Jurkat, Clone E6-1 (cell line): ENCODE measurements around the gene FAM114A1.
A peak's percentile ranks its signal among the peaks of the same experiment; 100 is the strongest.
"Not testable (repeated sequence)": the region's sequence is repeated elsewhere in the genome, so short reads cannot be mapped to it uniquely, and the experiment has no call there.

Experiments
- DNase-seq: peaks from one replicate; pipeline ENCODE4 v3.0.0-alpha.2; 2011; ENCODE audit warnings: low read depth, low spot score
- H3K4me3 ChIP-seq: 2 replicates; pipeline ENCODE4 v1.5.1; 2011; ENCODE audit warnings: mild to moderate bottlenecking, low read length, control low read depth, moderate library complexity

The FAM114A1 gene

GRCh38 chr4:38891051-38891983 lies 23.7 kb downstream of the FAM114A1 start:
- no peak overlapping the region for H3K4me3 ChIP-seq

GRCh38 chr4:38894322-38894982 lies 26.8 kb downstream of the FAM114A1 start:
- no peak overlapping the region for H3K4me3 ChIP-seq
- DNase-seq = no peak

More at GRCh38 chr4:38891051-38891983, 23.7 kb downstream of the FAM114A1 start:
- DNase-seq = no peak

GRCh38 chr4:38896940-38897339 lies 29.3 kb downstream of the FAM114A1 start:
- DNase-seq = no peak

GRCh38 chr4:38898245-38898644 lies 30.6 kb downstream of the FAM114A1 start:
- no peak for DNase-seq
- no peak overlapping the region for H3K4me3 ChIP-seq

More at GRCh38 chr4:38896940-38897339, 29.3 kb downstream of the FAM114A1 start:
- H3K4me3 ChIP-seq = no peak overlapping the region

GRCh38 chr4:38902221-38902620 lies 34.6 kb downstream of the FAM114A1 start:
- DNase-seq = no peak
- H3K4me3 ChIP-seq = no peak overlapping the region

GRCh38 chr4:38902695-38903094 lies 35.1 kb downstream of the FAM114A1 start:
- H3K4me3 ChIP-seq = no peak overlapping the region
- peak; percentile 12 for DNase-seq

GRCh38 chr4:38904090-38904666 lies 36.6 kb downstream of the FAM114A1 start:
- no peak for DNase-seq
- H3K4me3 ChIP-seq = no peak overlapping the region

GRCh38 chr4:38904682-38905081 lies 37.1 kb downstream of the FAM114A1 start:
- no peak overlapping the region for H3K4me3 ChIP-seq
- no peak for DNase-seq

- no peak overlapping the region for H3K4me3 ChIP-seq
- no peak for DNase-seq
Observed at GRCh38 chr4:38905652-38906385, 38.2 kb downstream of the FAM114A1 start.

GRCh38 chr4:38907696-38908270 lies 40.2 kb downstream of the FAM114A1 start:
- no peak overlapping the region for H3K4me3 ChIP-seq
- no peak for DNase-seq

- H3K4me3 ChIP-seq = no peak overlapping the region
- no peak for DNase-seq
Observed at GRCh38 chr4:38909015-38909414, 41.4 kb downstream of the FAM114A1 start.

GRCh38 chr4:38911257-38911656 lies 43.7 kb downstream of the FAM114A1 start:
- no peak overlapping the region for H3K4me3 ChIP-seq
- DNase-seq = no peak

GRCh38 chr4:38914854-38915253 lies 47.2 kb downstream of the FAM114A1 start:
- no peak overlapping the region for H3K4me3 ChIP-seq
- DNase-seq = no peak

GRCh38 chr4:38916267-38916666 lies 48.7 kb downstream of the FAM114A1 start:
- DNase-seq = not testable (repeated sequence)

GRCh38 chr4:38917481-38918025 lies 49.9 kb downstream of the FAM114A1 start:
- no peak overlapping the region for H3K4me3 ChIP-seq
- no peak for DNase-seq

More at GRCh38 chr4:38916267-38916666, 48.7 kb downstream of the FAM114A1 start:
- H3K4me3 ChIP-seq = not testable (repeated sequence)

GRCh38 chr4:38919494-38919893 lies 51.9 kb downstream of the FAM114A1 start:
- no peak overlapping the region for H3K4me3 ChIP-seq
- no peak for DNase-seq

GRCh38 chr4:38920186-38920585 lies 52.6 kb downstream of the FAM114A1 start:
- DNase-seq = no peak
- no peak overlapping the region for H3K4me3 ChIP-seq

- DNase-seq = no peak
- no peak overlapping the region for H3K4me3 ChIP-seq
Observed at GRCh38 chr4:38920677-38921076, 53.1 kb downstream of the FAM114A1 start.

- H3K4me3 ChIP-seq = no peak overlapping the region
- DNase-seq = no peak
Observed at GRCh38 chr4:38921151-38921550, 53.5 kb downstream of the FAM114A1 start.
